ENCODE measurements around the gene CNOT1. TPM values are rescaled to one million over a fixed set of nuclear protein-coding genes. Genes with fewer than 3 reads are reported as not detected.
"Not testable (repeated sequence)": the region's sequence is repeated elsewhere in the genome, so short reads cannot be mapped to it uniquely, and the experiment has no call there.

CNOT1 gene
- total and polyA plus RNA-seq, 4 donors, result 34.0 to 131 (median 78.5) TPM

DNA sequence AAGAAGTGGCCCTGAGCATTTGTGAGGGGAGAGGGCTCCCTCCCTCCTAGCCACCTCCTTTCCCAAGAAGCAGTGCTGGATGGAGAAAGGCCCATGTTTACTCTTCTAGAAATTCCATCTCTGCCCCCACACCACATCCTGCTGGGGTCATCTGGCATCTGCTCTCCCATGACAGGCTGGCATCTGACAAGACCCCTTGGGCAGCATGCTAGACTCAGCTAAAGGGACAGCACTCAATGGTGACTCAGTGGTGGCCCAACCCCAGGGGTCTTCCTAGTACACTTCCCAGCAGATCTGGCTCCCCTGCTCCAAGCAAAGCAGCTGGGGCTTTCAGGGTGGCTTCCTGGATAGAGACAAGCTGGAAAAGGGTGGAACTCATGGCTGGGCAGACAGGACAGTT is 40.6 kb upstream of the CNOT1 start:
- no peak for DNase-seq (ENCODE audit: low spot score)
- no peak for TF ChIP-seq NR2F2 (IDR thresholded peaks at IDR 0.05)
- H3K36me3 ChIP-seq (ENCODE audit: control insufficient read depth in 4 of 4, insufficient read depth in 3 of 4, low read depth in 1 of 4, low read length in 3 of 4), result peaks cover 4 to 30% (median 6%) of the 10 kb centered on the region in 4 donors
- no peak overlapping the region for H3K4me3 ChIP-seq (ENCODE audit: low read depth in 1 of 3, low read length in 3 of 3)
- no peak overlapping the region for H3K9ac ChIP-seq (ENCODE audit: low read depth in 1 of 2, low read length in 2 of 2)
- no peaks in the 10 kb centered on the region for H3K27me3 ChIP-seq (ENCODE audit: control insufficient read depth in 4 of 4, insufficient read depth in 4 of 4, low read length in 3 of 4)
- H3K4me1 ChIP-seq (ENCODE audit: control insufficient read depth in 4 of 4, insufficient read depth in 4 of 4, low read length in 3 of 4), result no peaks in the 10 kb centered on the region
- H3K9me3 ChIP-seq (ENCODE audit: control insufficient read depth in 4 of 4, low read length in 3 of 4), result no peaks in the 10 kb centered on the region
- no peak overlapping the region for H3K27ac ChIP-seq (ENCODE audit: low read depth in 1 of 2, low read length in 2 of 2)

GRCh38 chr16:58665200-58665599 is 35.6 kb upstream of the CNOT1 start:
- Histone ChIP-seq H3K9me3 (ENCODE audit: control insufficient read depth in 4 of 4, low read length in 3 of 4) (no peaks in the 10 kb centered on the region), H3K36me3 (ENCODE audit: control insufficient read depth in 4 of 4, insufficient read depth in 3 of 4, low read depth in 1 of 4, low read length in 3 of 4) (peaks cover 4 to 18% (median 5%) of the 10 kb centered on the region in 4 donors), H3K27me3 (ENCODE audit: control insufficient read depth in 4 of 4, insufficient read depth in 4 of 4, low read length in 3 of 4) (no peaks in the 10 kb centered on the region), H3K4me1 (ENCODE audit: control insufficient read depth in 4 of 4, insufficient read depth in 4 of 4, low read length in 3 of 4) (no peaks in the 10 kb centered on the region), H3K27ac (ENCODE audit: low read depth in 1 of 2, low read length in 2 of 2) (no peak overlapping the region), H3K4me3 (ENCODE audit: low read depth in 1 of 3, low read length in 3 of 3) (no peak overlapping the region), H3K9ac (ENCODE audit: low read depth in 1 of 2, low read length in 2 of 2) (no peak overlapping the region)
- WGBS, result 85% methylated on average over 8 of the region's 8 CpGs
- TF ChIP-seq, protein P1, sequence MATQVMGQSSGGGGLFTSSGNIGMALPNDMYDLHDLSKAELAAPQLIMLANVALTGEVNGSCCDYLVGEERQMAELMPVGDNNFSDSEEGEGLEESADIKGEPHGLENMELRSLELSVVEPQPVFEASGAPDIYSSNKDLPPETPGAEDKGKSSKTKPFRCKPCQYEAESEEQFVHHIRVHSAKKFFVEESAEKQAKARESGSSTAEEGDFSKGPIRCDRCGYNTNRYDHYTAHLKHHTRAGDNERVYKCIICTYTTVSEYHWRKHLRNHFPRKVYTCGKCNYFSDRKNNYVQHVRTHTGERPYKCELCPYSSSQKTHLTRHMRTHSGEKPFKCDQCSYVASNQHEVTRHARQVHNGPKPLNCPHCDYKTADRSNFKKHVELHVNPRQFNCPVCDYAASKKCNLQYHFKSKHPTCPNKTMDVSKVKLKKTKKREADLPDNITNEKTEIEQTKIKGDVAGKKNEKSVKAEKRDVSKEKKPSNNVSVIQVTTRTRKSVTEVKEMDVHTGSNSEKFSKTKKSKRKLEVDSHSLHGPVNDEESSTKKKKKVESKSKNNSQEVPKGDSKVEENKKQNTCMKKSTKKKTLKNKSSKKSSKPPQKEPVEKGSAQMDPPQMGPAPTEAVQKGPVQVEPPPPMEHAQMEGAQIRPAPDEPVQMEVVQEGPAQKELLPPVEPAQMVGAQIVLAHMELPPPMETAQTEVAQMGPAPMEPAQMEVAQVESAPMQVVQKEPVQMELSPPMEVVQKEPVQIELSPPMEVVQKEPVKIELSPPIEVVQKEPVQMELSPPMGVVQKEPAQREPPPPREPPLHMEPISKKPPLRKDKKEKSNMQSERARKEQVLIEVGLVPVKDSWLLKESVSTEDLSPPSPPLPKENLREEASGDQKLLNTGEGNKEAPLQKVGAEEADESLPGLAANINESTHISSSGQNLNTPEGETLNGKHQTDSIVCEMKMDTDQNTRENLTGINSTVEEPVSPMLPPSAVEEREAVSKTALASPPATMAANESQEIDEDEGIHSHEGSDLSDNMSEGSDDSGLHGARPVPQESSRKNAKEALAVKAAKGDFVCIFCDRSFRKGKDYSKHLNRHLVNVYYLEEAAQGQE (IDR thresholded peaks at IDR 0.05), result no peak
- TF ChIP-seq YY1 (IDR thresholded peaks at IDR 0.05) (no peak), MAX (IDR thresholded peaks at IDR 0.05) (no peak), SP1 (IDR thresholded peaks at IDR 0.05) (no peak), RAD21 (IDR thresholded peaks at IDR 0.05) (no peak), RXRA (IDR thresholded peaks at IDR 0.05) (no peak), EGR1 (IDR thresholded peaks at IDR 0.05; ENCODE audit: low read depth in 2 of 2) (no peak), NR2F2 (IDR thresholded peaks at IDR 0.05) (no peak), FOXA1 (IDR thresholded peaks at IDR 0.05) (no peak)
- TF ChIP-seq, protein P2, sequence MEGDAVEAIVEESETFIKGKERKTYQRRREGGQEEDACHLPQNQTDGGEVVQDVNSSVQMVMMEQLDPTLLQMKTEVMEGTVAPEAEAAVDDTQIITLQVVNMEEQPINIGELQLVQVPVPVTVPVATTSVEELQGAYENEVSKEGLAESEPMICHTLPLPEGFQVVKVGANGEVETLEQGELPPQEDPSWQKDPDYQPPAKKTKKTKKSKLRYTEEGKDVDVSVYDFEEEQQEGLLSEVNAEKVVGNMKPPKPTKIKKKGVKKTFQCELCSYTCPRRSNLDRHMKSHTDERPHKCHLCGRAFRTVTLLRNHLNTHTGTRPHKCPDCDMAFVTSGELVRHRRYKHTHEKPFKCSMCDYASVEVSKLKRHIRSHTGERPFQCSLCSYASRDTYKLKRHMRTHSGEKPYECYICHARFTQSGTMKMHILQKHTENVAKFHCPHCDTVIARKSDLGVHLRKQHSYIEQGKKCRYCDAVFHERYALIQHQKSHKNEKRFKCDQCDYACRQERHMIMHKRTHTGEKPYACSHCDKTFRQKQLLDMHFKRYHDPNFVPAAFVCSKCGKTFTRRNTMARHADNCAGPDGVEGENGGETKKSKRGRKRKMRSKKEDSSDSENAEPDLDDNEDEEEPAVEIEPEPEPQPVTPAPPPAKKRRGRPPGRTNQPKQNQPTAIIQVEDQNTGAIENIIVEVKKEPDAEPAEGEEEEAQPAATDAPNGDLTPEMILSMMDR (IDR thresholded peaks at IDR 0.05; ENCODE audit: low read depth, low read length, missing input control), result no peak
- DNase-seq (ENCODE audit: low spot score), result no peak

- Histone ChIP-seq H3K36me3 (ENCODE audit: control insufficient read depth in 4 of 4, insufficient read depth in 3 of 4, low read depth in 1 of 4, low read length in 3 of 4) (peaks cover 0 to under 1% (median 0%) of the 10 kb centered on the region in 4 donors), H3K9me3 (ENCODE audit: control insufficient read depth in 4 of 4, low read length in 3 of 4) (no peaks in the 10 kb centered on the region), H3K4me3 (ENCODE audit: low read depth in 1 of 3, low read length in 3 of 3) (no peak overlapping the region), H3K9ac (ENCODE audit: low read depth in 1 of 2, low read length in 2 of 2) (no peak overlapping the region), H3K27ac (ENCODE audit: low read depth in 1 of 2, low read length in 2 of 2) (no peak overlapping the region), H3K4me1 (ENCODE audit: control insufficient read depth in 4 of 4, insufficient read depth in 4 of 4, low read length in 3 of 4) (no peaks in the 10 kb centered on the region), H3K27me3 (ENCODE audit: control insufficient read depth in 4 of 4, insufficient read depth in 4 of 4, low read length in 3 of 4) (no peaks in the 10 kb centered on the region)
- 29% methylated on average over 12 of the region's 12 CpGs for WGBS
- TF ChIP-seq JUND (IDR thresholded peaks at IDR 0.05) (no peak), FOXA1 (IDR thresholded peaks at IDR 0.05) (no peak), RAD21 (IDR thresholded peaks at IDR 0.05) (peak; percentile 87)
- TF ChIP-seq, protein P2 (IDR thresholded peaks at IDR 0.05; ENCODE audit: low read depth, low read length, missing input control), result peak; percentile 56
- DNase-seq (ENCODE audit: low spot score), result no peak
Measured at GRCh38 chr16:58661199-58661830, 31.7 kb upstream of the CNOT1 start.

- H3K27me3 ChIP-seq (ENCODE audit: control insufficient read depth in 4 of 4, insufficient read depth in 4 of 4, low read length in 3 of 4); H3K4me1 ChIP-seq (ENCODE audit: control insufficient read depth in 4 of 4, insufficient read depth in 4 of 4, low read length in 3 of 4); H3K9ac ChIP-seq (ENCODE audit: low read depth in 1 of 2, low read length in 2 of 2); H3K36me3 ChIP-seq (ENCODE audit: control insufficient read depth in 4 of 4, insufficient read depth in 3 of 4, low read depth in 1 of 4, low read length in 3 of 4); H3K27ac ChIP-seq (ENCODE audit: low read depth in 1 of 2, low read length in 2 of 2); DNase-seq (ENCODE audit: low spot score); H3K9me3 ChIP-seq (ENCODE audit: control insufficient read depth in 4 of 4, low read length in 3 of 4); H3K4me3 ChIP-seq (ENCODE audit: low read depth in 1 of 3, low read length in 3 of 3): not testable (repeated sequence)
- 86% methylated on average over 11 of the region's 11 CpGs for WGBS
Measured at GRCh38 chr16:58659911-58660310, 30.3 kb upstream of the CNOT1 start.

Measured in liver (tissue), 9 donors.